Measurements from ENCODE around the gene GOSR1.
"Not testable (repeated sequence)": the region's sequence is repeated elsewhere in the genome, so short reads cannot be mapped to it uniquely, and the experiment has no call there.

The GOSR1 gene

GRCh38 chr17:30564422-30565072, 87.3 kb downstream of the GOSR1 start:
- DNase-seq = not testable (repeated sequence)

DNA sequence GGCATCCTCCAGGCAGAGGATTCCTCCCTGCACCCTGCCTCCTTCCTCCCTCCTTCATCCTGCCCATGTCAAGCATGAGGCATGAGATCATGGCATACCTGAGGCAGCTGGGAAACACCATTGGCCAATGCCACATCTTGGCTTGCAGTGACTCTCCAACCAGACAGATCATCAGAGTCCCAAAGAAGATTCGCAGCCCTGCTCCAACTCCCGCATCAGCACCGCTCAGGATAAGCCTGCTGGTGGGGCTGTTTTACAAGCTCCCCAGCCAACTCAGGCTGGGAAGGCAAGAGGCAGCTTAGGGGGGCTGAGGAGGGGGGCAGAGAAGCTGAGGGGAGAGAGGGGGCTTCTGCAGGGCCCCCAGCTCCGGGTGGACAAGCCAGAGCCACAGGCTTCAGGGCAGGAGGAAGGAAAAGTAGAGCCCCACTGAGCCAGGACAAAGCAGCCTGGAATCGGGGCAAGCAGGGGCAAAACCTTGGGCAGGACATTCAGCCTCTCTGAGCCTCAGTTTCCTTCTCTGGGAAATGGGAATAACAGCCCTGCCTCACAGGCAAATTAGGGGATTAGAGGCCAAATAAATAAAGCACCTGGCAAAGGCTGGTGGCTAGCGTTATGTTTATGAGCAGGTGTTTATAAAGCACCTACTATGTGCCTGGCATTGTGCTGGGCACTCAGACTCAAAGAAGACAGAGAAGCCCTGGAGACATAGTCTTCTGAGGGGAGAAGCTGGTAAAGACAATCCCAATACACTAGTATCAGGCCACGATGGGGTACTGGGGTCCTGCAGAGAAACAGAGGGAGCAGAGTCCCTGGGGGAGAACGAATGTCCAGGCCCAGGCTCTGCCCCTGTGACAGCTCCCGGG, 88.1 kb downstream of the GOSR1 start:
- no peak for DNase-seq

DNA sequence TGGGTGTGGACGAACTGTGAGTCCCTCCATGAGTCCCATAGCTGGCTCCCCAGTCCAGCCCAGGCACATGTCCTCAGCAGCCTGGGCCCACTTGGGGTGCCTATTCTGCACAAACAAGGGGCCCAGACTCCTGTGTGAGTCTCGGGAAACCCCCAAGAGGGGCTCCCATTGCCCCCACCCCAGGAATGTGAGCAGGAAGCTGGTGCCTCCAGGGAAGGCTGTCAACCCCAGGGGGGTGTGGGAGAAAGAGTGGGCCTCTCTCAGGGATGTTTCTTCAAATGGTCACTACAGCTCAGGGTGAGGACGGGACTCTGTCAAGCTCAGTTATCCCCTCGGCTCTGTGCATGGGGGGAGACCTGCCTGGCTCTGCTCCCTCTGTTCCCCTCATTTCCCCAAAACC, 88.9 kb downstream of the GOSR1 start:
- DNase-seq = not testable (repeated sequence)

GRCh38 chr17:30566516-30567225, 89.5 kb downstream of the GOSR1 start:
- not testable (repeated sequence) for DNase-seq

GRCh38 chr17:30567231-30568116, 90.3 kb downstream of the GOSR1 start:
- DNase-seq = no peak

GRCh38 chr17:30568117-30568430, 90.9 kb downstream of the GOSR1 start:
- no peak for DNase-seq

DNA sequence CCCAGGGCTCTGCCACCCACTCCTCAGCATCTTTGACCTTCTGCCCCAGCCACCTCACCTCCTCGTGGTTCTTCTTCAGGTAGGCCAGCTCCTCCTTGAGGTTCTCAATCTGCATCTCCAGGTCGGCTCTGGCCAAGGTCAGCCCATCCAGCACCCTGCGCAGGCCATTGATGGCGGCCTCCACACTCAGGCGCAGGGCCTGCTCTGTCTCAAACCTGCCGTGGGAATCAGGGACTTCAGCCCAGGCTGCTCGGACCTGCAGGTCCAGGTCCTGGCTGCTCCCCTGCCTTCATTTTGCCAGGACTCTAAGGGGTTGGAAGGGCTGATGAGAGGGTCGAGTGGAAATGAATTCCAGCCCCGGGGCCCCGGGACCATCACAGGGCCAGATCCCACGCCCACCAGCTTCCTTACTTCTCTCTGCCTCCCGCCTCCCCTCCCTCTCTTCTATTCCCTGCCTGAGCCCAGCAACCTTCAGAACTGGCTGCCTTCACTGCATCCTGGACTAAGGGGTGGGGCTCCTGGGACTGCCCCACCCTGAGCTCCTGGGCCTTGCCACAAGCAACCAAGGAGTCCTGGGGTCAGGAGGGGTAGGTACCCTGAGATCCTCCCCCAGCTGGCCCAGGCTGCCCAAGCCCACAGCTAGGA, 92.4 kb downstream of the GOSR1 start:
- DNase-seq = not testable (repeated sequence)

DNA sequence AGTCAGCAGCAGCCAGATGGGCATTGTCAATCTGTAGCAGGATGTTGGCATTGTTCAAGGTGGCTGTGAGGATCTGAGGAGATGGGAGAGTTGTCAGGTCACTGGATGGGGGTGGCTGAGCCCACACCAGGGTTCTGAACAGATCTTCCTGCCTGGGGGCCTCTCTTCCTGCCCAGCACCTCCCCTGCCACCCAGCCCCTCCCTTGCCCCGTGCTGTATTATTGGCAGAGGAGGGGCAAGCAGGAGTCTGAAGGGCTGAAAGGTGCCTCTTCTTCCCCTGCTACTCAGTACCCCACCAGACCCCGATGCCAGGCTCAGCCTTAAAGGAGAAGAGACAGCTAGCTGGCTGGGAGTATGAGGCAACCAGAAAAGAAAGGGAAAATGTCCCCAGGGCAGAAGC, 93.0 kb downstream of the GOSR1 start:
- no peak for DNase-seq

DNA sequence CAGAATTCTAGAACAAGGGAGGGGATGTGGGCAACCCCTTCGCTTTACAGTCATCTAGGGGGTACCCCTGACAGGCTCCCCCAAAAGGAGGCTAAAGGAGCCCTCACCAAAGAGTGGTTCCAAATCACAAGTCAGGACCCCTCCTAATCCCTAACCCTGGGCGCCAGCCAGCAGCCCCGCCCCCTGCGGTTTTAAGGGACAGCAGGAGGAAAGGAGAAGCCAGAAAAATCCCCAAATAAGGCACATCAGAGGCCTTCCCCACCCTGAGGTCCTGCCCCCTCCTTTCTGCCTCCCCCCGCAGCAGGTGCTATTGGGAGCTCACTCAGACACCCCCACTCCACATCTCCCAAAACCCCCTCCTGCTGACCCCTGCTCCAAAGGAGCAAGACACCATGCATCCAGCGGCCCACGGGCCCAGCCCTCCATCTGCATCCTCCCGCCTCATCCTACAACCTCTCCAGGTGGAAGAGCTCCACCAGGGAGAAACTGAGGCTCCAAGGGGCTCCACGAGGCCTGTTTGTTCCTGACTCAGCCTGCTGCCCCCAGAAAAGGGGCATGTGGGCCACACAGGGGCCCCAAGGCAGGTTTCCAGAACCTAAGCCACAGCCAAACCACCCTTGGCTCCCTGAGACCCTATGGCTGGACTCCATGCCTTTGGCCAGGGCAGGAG, 93.5 kb downstream of the GOSR1 start:
- DNase-seq = no peak

- DNase-seq = not testable (repeated sequence)
These were observed 94.2 kb downstream of the GOSR1 start for GRCh38 chr17:30571404-30571803.

DNA sequence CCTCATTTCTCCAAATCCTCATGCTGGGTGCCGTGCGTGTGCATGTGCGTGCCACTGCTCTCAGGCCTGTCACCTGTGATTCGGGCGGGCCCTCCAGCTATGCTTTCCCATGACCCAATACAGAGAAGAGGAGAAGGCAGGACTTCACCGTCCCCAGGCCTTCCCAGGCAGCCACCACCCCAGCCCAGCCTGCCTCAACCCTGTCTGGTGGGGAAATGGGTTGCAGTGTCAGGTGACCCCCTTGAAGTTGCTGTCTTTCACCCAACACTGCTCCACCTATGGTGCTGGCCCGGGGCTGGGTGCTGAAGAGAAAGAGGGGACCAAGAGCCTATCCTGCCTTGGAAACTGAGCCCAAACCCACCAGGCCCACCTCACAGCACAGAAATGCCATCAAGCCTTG, 94.7 kb downstream of the GOSR1 start:
- DNase-seq = no peak

GRCh38 chr17:30572651-30573554, 95.7 kb downstream of the GOSR1 start:
- DNase-seq = not testable (repeated sequence)

GRCh38 chr17:30573603-30574175, 96.5 kb downstream of the GOSR1 start:
- no peak for DNase-seq

- not testable (repeated sequence) for DNase-seq
These were observed 97.1 kb downstream of the GOSR1 start for GRCh38 chr17:30574309-30574708.

GRCh38 chr17:30574806-30575205, 97.6 kb downstream of the GOSR1 start:
- not testable (repeated sequence) for DNase-seq

GRCh38 chr17:30575648-30576325, 98.6 kb downstream of the GOSR1 start:
- DNase-seq = not testable (repeated sequence)

DNA sequence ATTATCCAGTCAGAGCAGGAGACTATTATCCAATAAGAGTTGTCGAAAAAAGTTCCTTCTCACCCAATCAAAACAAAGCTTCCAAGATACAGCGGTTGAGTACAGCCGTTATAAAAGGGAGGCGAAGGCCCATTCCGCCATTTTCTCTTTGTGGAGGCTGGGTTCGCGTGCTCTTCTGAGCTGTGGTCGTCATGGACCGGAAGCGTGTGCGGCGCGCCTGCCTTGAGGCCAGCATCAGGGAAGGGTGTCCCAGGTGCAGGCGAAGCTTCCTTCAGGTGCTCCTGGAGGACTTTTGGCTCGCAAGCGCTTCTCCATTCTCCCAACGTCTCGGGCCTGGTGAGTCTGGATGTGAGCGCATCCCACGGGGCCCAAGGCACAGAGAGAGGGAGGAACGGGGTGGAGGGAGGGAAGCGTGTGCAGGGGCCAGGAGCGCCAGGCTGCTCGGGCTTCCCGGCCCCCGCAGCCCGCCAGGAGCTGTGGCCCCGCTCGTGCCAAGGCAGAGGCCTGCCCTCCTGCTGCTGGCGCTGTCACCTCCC, 99.2 kb downstream of the GOSR1 start:
- no peak for DNase-seq
